Measurements from ENCODE around the gene OR2D2. TPM values are rescaled to one million over a fixed set of nuclear protein-coding genes. Genes with fewer than 3 reads are reported as not detected.

OR2D2 gene
- total and polyA plus RNA-seq, 10 of the 15 experiments (the other 5 are each of a cell fraction or from before 2014, with no cell fraction given) = not detected

GRCh38 chr11:6864438-6864837, 27.9 kb downstream of the OR2D2 start:
- DNase-seq (ENCODE audit: low read depth, low spot score) (no peak), FAIRE-seq (no peak), ATAC-seq (no peak)
- Histone ChIP-seq H3K36me3 (ENCODE audit: control insufficient read depth in 2 of 2, insufficient read depth in 2 of 2, low read length in 1 of 2) (no peaks in the 10 kb centered on the region), H3K4me1 (ENCODE audit: control insufficient read depth, insufficient read depth, low read length) (no peaks in the 10 kb centered on the region), H3K4me2 (ENCODE audit: control insufficient read depth, insufficient read depth) (no peak overlapping the region), H3K27me3 (replicated peaks in 1 of 2; ENCODE audit: control insufficient read depth in 2 of 2, insufficient read depth in 2 of 2, low read length in 1 of 2) (no peaks in the 10 kb centered on the region), H2AFZ (ENCODE audit: control insufficient read depth, low read depth, low read length) (no peak overlapping the region), H4K20me1 (ENCODE audit: control insufficient read depth, insufficient read depth) (no peaks in the 10 kb centered on the region; the same call in 1 of the 2 replicates), H3K4me3 (no peak overlapping the region), H3K9ac (ENCODE audit: control insufficient read depth, insufficient read depth, low read length) (no peak overlapping the region), H3K79me2 (ENCODE audit: control insufficient read depth, insufficient read depth, low read length) (no peaks in the 10 kb centered on the region), H3K27ac (ENCODE audit: control insufficient read depth, insufficient read depth) (no peak overlapping the region), H3K9me3 (replicated peaks; ENCODE audit: control insufficient read depth, insufficient read depth, low read length) (no peaks in the 10 kb centered on the region)
- RAD21 ChIA-PET (ENCODE audit: unreplicated experiment) = no interaction called here
- WGBS (ENCODE audit: insufficient coverage, insufficient replicate concordance, low lambda C conversion rate, missing lambda C conversion rate) = 0% methylated on average over 1 of the region's 1 CpG
- in situ Hi-C loops (cut with MboI) (no loop called here), intact Hi-C loops (cut with micrococcal nuclease; ENCODE audit: unreplicated experiment) (no loop called here)
- CTCF ChIA-PET = interaction anchor here (0.7 to 3.2 kb wide), 2 partner anchors 52 to 221 kb away, joined by 4 to 9 read pairs; no protein-coding TSS in a partner anchor
- BruUV-seq (replicated peaks) = no TSS peak
- SMC1A ChIA-PET (ENCODE audit: uncharacterized antibody, unreplicated experiment) = no interaction called here
- POLR2A ChIA-PET = no interaction called here
- TF ChIP-seq CHD4 (IDR thresholded peaks at IDR 0.05) (no peak), EP300 (IDR thresholded peaks at IDR 0.05; ENCODE audit: borderline replicate concordance in 1 of 2, control insufficient read depth in 1 of 2, low read depth in 2 of 2, low read length in 2 of 2) (no peak), CBFB (IDR thresholded peaks at IDR 0.05; ENCODE audit: low read depth) (no peak), YY1 (IDR thresholded peaks at IDR 0.05; ENCODE audit: low read depth, low read length) (no peak), HDAC6 (IDR thresholded peaks at IDR 0.05; ENCODE audit: unreplicated experiment) (no peak), IKZF2 (IDR thresholded peaks at IDR 0.05) (no peak), MYC (IDR thresholded peaks at IDR 0.05; ENCODE audit: insufficient read depth, insufficient read length, insufficient replicate concordance, low read length, severe bottlenecking) (no peak), TCF12 (IDR thresholded peaks at IDR 0.05; ENCODE audit: low read depth, low read length) (no peak), ZSCAN29 (IDR thresholded peaks at IDR 0.05) (no peak), NR2C2 (IDR thresholded peaks at IDR 0.05; ENCODE audit: borderline replicate concordance, control insufficient read depth, insufficient read length, low read depth) (no peak), ZNF384 (IDR thresholded peaks at IDR 0.05; ENCODE audit: borderline replicate concordance, low read depth, low read length) (no peak), NBN (IDR thresholded peaks at IDR 0.05) (no peak), NFXL1 (IDR thresholded peaks at IDR 0.05; ENCODE audit: borderline replicate concordance) (no peak), CUX1 (IDR thresholded peaks at IDR 0.05; ENCODE audit: insufficient replicate concordance, low read depth, low read length) (no peak), ZNF207 (IDR thresholded peaks at IDR 0.05; ENCODE audit: borderline replicate concordance) (no peak), MTA3 (IDR thresholded peaks at IDR 0.05; ENCODE audit: borderline replicate concordance, low read length) (no peak), ZNF592 (IDR thresholded peaks at IDR 0.05) (no peak)

Data from GM12878 (cell line).